ENCODE measurements around the gene SLC46A1.
"Not testable (repeated sequence)": the region's sequence is repeated elsewhere in the genome, so short reads cannot be mapped to it uniquely, and the experiment has no call there.

SLC46A1 gene

GRCh38 chr17:28405632-28406472, at the start of gene SLC46A1:
SLC46A1 (minus strand) TSS chr17:28406212; CDS start chr17:28406114, 98 bp downstream.
- peaks cover 2% of the 10 kb centered on the region for H3K36me3 Mint-ChIP-seq (ENCODE audit: insufficient read depth)
- H3K4me1 Mint-ChIP-seq = no peaks in the 10 kb centered on the region
- H3K27ac Mint-ChIP-seq (ENCODE audit: low read depth) = no peak within 1 kb of the TSS
- DNase-seq (ENCODE audit: low spot score in 2 of 2) = no peak
- ATAC-seq (replicated peaks; ENCODE audit: extremely low read depth, poor library complexity, severe bottlenecking) = peak; percentile 54
- peak within 1 kb of the TSS; percentile 71 for H3K4me3 Mint-ChIP-seq
- peaks cover 24% of the 10 kb centered on the region for H3K27me3 Mint-ChIP-seq
- H3K9me3 Mint-ChIP-seq = no peaks in the 10 kb centered on the region

DNA sequence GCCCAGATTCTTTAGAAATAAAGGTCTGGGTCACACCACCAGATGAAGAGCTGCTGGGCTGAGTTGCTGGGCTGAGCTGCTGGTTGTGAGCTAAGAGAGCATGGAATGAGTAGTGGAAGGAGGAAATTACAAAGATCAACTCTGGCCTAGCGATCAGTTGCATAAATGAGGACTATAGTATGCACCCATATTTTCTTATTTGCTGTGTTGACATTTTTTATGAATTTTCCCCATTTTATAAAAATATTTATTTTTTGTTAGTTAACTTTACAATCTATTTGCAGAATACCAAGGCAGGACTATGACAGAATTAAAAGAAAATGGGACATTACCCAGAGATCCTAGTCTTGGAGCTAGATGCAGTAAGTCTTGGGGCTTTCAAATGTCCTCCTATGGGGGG, 43.8 kb upstream of the SLC46A1 start:
- Mint-ChIP-seq H3K4me1 (no peaks in the 10 kb centered on the region), H3K4me3 (no peak overlapping the region), H3K36me3 (ENCODE audit: insufficient read depth) (no peaks in the 10 kb centered on the region), H3K27me3 (peaks cover 26% of the 10 kb centered on the region), H3K27ac (ENCODE audit: low read depth) (no peak overlapping the region), H3K9me3 (no peaks in the 10 kb centered on the region)
- no peak for DNase-seq (ENCODE audit: low spot score in 2 of 2)
- no peak for ATAC-seq (replicated peaks; ENCODE audit: extremely low read depth, poor library complexity, severe bottlenecking)

GRCh38 chr17:28447396-28447760, 41.4 kb upstream of the SLC46A1 start:
- no peaks in the 10 kb centered on the region for H3K9me3 Mint-ChIP-seq
- no peak overlapping the region for H3K4me3 Mint-ChIP-seq
- H3K36me3 Mint-ChIP-seq (ENCODE audit: insufficient read depth) = no peaks in the 10 kb centered on the region
- H3K27ac Mint-ChIP-seq (ENCODE audit: low read depth) = no peak overlapping the region
- peaks cover 28% of the 10 kb centered on the region for H3K27me3 Mint-ChIP-seq
- no peaks in the 10 kb centered on the region for H3K4me1 Mint-ChIP-seq
- DNase-seq (ENCODE audit: low spot score in 2 of 2) (no peak), ATAC-seq (replicated peaks; ENCODE audit: extremely low read depth, poor library complexity, severe bottlenecking) (no peak)

GRCh38 chr17:28446716-28447395, 40.8 kb upstream of the SLC46A1 start:
- Mint-ChIP-seq H3K4me3 (no peak overlapping the region), H3K27ac (ENCODE audit: low read depth) (no peak overlapping the region), H3K36me3 (ENCODE audit: insufficient read depth) (no peaks in the 10 kb centered on the region), H3K27me3 (peaks cover 32% of the 10 kb centered on the region), H3K4me1 (no peaks in the 10 kb centered on the region), H3K9me3 (no peaks in the 10 kb centered on the region)
- ATAC-seq (replicated peaks; ENCODE audit: extremely low read depth, poor library complexity, severe bottlenecking) = no peak
- DNase-seq (ENCODE audit: low spot score in 2 of 2) = no peak

GRCh38 chr17:28443901-28444638, 38.1 kb upstream of the SLC46A1 start:
- Mint-ChIP-seq H3K27ac (ENCODE audit: low read depth) (no peak overlapping the region), H3K4me1 (no peaks in the 10 kb centered on the region), H3K4me3 (no peak overlapping the region), H3K9me3 (no peaks in the 10 kb centered on the region), H3K27me3 (peaks cover 46% of the 10 kb centered on the region), H3K36me3 (ENCODE audit: insufficient read depth) (no peaks in the 10 kb centered on the region)
- DNase-seq (ENCODE audit: low spot score in 2 of 2) = no peak
- no peak for ATAC-seq (replicated peaks; ENCODE audit: extremely low read depth, poor library complexity, severe bottlenecking)

DNA sequence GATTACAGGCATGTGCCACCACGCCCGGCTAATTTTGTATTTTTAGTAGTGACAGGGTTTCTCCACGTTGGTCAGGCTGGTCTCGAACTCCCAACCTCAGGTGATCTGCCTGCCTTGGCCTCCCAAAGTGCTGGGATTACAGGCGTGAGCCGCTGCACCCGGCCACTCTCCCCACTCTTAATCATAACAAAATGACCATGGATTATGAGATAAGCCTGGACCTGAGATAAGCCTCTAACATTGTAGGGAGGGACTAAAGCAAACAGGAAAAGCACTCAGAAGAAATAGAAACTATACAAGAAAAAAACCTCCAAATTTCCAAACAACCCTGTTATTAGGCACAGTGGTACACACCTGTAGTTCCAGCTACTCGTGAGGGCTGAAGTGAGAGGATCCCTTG, 28.3 kb upstream of the SLC46A1 start:
- ATAC-seq (replicated peaks; ENCODE audit: extremely low read depth, poor library complexity, severe bottlenecking) = not testable (repeated sequence)

DNA sequence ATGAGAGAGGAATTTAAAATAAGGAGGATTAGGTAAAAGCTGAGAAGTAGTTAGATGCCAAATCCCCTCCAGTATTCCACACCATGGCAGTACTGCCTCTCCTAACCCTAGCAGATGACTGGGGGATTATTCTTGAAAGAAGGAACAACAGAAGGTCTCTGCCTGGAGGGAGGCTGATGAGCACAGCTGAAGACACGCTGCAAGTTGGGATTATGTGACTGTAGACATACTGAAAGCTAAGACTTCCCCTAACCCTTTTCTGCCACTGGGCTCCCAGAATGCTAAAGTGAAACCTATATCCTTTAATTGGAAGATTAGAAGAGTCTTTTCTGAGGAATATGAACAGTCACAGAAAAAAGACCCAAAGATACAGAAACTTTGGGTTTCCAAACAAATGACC, 27.7 kb upstream of the SLC46A1 start:
- Mint-ChIP-seq H3K27me3 (peaks cover 45% of the 10 kb centered on the region), H3K9me3 (no peaks in the 10 kb centered on the region), H3K36me3 (ENCODE audit: insufficient read depth) (peaks cover 2% of the 10 kb centered on the region), H3K4me1 (no peaks in the 10 kb centered on the region), H3K4me3 (no peak overlapping the region), H3K27ac (ENCODE audit: low read depth) (no peak overlapping the region)
- ATAC-seq (replicated peaks; ENCODE audit: extremely low read depth, poor library complexity, severe bottlenecking) (no peak), DNase-seq (ENCODE audit: low spot score in 2 of 2) (no peak)

More for the DNA sequence above, 28.3 kb upstream of the SLC46A1 start:
- not testable (repeated sequence) for H3K27ac Mint-ChIP-seq (ENCODE audit: low read depth); H3K36me3 Mint-ChIP-seq (ENCODE audit: insufficient read depth); H3K4me1 Mint-ChIP-seq; DNase-seq (ENCODE audit: low spot score in 2 of 2); H3K9me3 Mint-ChIP-seq; H3K4me3 Mint-ChIP-seq
- peaks cover 45% of the 10 kb centered on the region for H3K27me3 Mint-ChIP-seq

- not testable (repeated sequence) for H3K4me3 Mint-ChIP-seq; DNase-seq (ENCODE audit: low spot score in 2 of 2); ATAC-seq (replicated peaks; ENCODE audit: extremely low read depth, poor library complexity, severe bottlenecking); H3K9me3 Mint-ChIP-seq; H3K4me1 Mint-ChIP-seq; H3K36me3 Mint-ChIP-seq (ENCODE audit: insufficient read depth); H3K27ac Mint-ChIP-seq (ENCODE audit: low read depth)
- H3K27me3 Mint-ChIP-seq = peaks cover 32% of the 10 kb centered on the region
Measured at GRCh38 chr17:28427982-28428381, 22.0 kb upstream of the SLC46A1 start.

DNA sequence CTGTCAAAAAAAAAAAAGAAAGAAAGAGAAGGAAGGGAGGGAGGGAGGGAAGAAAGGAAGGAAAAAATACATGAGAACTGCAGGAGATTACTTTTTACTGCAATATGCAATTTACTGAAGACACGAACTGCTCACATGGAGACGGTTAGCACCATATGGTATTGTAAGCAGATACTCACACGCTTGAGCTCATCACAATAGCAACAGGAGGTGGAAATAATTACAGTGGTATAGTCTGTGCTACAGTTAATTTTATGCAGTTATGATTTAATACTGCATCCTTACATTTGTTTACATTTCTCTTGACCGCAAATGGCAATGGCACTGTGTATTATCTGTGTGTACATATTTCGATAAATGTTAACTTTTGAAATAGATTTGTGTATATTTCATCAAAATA, 21.4 kb upstream of the SLC46A1 start:
- no peaks in the 10 kb centered on the region for H3K4me1 Mint-ChIP-seq
- H3K27me3 Mint-ChIP-seq = peaks cover 26% of the 10 kb centered on the region
- no peak overlapping the region for H3K4me3 Mint-ChIP-seq
- DNase-seq (ENCODE audit: low spot score in 2 of 2) (no peak), ATAC-seq (replicated peaks; ENCODE audit: extremely low read depth, poor library complexity, severe bottlenecking) (no peak)
- H3K36me3 Mint-ChIP-seq (ENCODE audit: insufficient read depth) = peaks cover 2% of the 10 kb centered on the region
- no peaks in the 10 kb centered on the region for H3K9me3 Mint-ChIP-seq
- no peak overlapping the region for H3K27ac Mint-ChIP-seq (ENCODE audit: low read depth)

- peaks cover 2% of the 10 kb centered on the region for H3K36me3 Mint-ChIP-seq (ENCODE audit: insufficient read depth)
Measured at GRCh38 chr17:28426081-28426519, 20.1 kb upstream of the SLC46A1 start.

DNA sequence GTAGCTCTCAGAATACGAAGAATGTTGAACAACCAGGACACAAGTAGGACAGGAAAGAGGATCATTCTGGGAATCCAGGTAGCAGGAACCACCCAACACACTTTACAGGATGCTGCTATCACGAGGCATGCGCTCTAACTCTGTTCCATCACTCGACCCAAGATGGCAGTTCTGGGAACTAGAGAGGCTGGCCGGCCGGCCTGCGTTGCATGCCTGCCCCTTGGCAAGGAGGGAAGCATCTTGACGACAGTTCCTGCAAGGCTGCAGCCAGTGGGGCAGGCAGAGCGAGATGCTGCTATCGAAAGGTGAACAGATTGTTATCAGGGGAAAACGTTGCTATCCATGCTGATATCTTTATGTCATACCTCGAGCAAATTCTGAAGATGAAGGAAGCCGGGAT, 19.2 kb upstream of the SLC46A1 start:
- H3K4me1 Mint-ChIP-seq = no peaks in the 10 kb centered on the region
- no peak overlapping the region for H3K27ac Mint-ChIP-seq (ENCODE audit: low read depth)
- H3K4me3 Mint-ChIP-seq = no peak overlapping the region
- no peak for DNase-seq (ENCODE audit: low spot score in 2 of 2)
- no peak for ATAC-seq (replicated peaks; ENCODE audit: extremely low read depth, poor library complexity, severe bottlenecking)
- H3K9me3 Mint-ChIP-seq = no peaks in the 10 kb centered on the region
- H3K36me3 Mint-ChIP-seq (ENCODE audit: insufficient read depth) = peaks cover 2% of the 10 kb centered on the region
- peaks cover 17% of the 10 kb centered on the region for H3K27me3 Mint-ChIP-seq

More at GRCh38 chr17:28426081-28426519, 20.1 kb upstream of the SLC46A1 start:
- H3K4me3 Mint-ChIP-seq = no peak overlapping the region
- peaks cover 17% of the 10 kb centered on the region for H3K27me3 Mint-ChIP-seq
- ATAC-seq (replicated peaks; ENCODE audit: extremely low read depth, poor library complexity, severe bottlenecking) (no peak), DNase-seq (ENCODE audit: low spot score in 2 of 2) (no peak)
- H3K27ac Mint-ChIP-seq (ENCODE audit: low read depth) = no peak overlapping the region
- H3K9me3 Mint-ChIP-seq = no peaks in the 10 kb centered on the region
- H3K4me1 Mint-ChIP-seq = no peaks in the 10 kb centered on the region

DNA sequence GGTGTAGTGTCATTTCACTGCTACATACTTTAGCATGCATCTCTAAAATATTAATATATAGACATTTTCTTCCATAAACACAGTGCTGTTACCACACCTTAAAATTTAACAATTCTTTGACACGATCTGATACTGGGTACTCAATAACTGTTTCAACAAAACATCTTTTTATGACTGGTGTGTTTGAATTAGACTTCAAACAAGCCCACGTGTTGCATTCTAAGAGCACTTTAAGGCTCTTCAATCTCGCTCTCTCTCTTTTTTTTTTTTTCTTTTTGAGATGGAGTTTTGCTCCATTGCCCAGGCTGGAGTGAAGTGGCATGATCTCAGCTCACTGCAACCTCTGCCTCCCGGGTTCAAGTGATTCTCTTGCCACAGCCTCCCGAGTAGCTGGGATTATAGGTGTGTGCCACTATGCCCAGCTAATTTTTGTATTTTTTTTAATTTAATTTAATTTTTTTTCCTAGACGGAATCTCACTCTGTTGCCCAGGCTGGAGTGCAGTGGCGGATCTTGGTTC, 15.8 kb upstream of the SLC46A1 start:
- Mint-ChIP-seq H3K27me3 (peaks cover 16% of the 10 kb centered on the region), H3K4me3 (no peak overlapping the region), H3K36me3 (ENCODE audit: insufficient read depth) (no peaks in the 10 kb centered on the region), H3K4me1 (peaks cover 3% of the 10 kb centered on the region), H3K27ac (ENCODE audit: low read depth) (no peak overlapping the region), H3K9me3 (no peaks in the 10 kb centered on the region)
- ATAC-seq (replicated peaks; ENCODE audit: extremely low read depth, poor library complexity, severe bottlenecking) = no peak
- no peak for DNase-seq (ENCODE audit: low spot score in 2 of 2)
